B cell (primary cell): Measurements from ENCODE around the gene UBALD2. TPM values are rescaled to one million over a fixed set of nuclear protein-coding genes. Genes with fewer than 3 reads are reported as not detected.
"Not testable (repeated sequence)": the region's sequence is repeated elsewhere in the genome, so short reads cannot be mapped to it uniquely, and the experiment has no call there.

Experiments used
- ATAC-seq: fragments of 200-7000 bp; cut with Tn5 transposase; one replicate; pipeline ENCODE4 v1.10.0; 2021; ENCODE audit warnings: low read depth, mild to moderate bottlenecking, moderate number of reproducible peaks, moderate library complexity
- CTCF ChIA-PET: fragments of 350-600 bp; sonication (Branson Sonifier 250); formaldehyde crosslinking; loops from one replicate; lab custom pipeline; 2021; ENCODE audit warnings: antibody characterized with exemption, inconsistent platforms; lab: Charles Lee
- POLR2A ChIA-PET: fragments of 350-600 bp; sonication (Branson Sonifier 250); formaldehyde crosslinking; loops from one replicate; lab custom pipeline; 2021; ENCODE audit warnings: antibody characterized with exemption; lab: Charles Lee
- DNase-seq: peaks from one replicate; pipeline ENCODE4 v3.0.0; 2013
- H2AFZ ChIP-seq: 2 replicates; pipeline ENCODE4 v1.6.1; 2012; ENCODE audit warnings: mild to moderate bottlenecking, low read depth, low read length; ENCODE audit not compliant: insufficient read depth, poor library complexity, severe bottlenecking
- H3K27ac ChIP-seq, 2 donors: 1 replicate in 1 of 2; 2 replicates in 1 of 2; pipeline ENCODE4 v1.5.1; 2012 to 2013; ENCODE audit warnings: low read length in 2 of 2, mild to moderate bottlenecking in 2 of 2, moderate library complexity in 1 of 2
- H3K27me3 ChIP-seq, 4 experiments: fragments of 200-600 bp in 1 of 4; sonication (generic) in 1 of 4; replicated peaks in 1 of 4; 1 replicate in 2 of 4; 2 replicates in 2 of 4; pipeline versions ENCODE4 v1.6.1 to v1.7.0; 2013 to 2016; ENCODE audit warnings: low read length in 3 of 4, mild to moderate bottlenecking in 2 of 4, mixed read lengths in 1 of 4, moderate library complexity in 1 of 4; ENCODE audit not compliant: insufficient read depth in 4 of 4, control insufficient read depth in 3 of 4; ENCODE audit errors: control extremely low read depth in 1 of 4
- H3K36me3 ChIP-seq, 2 experiments: replicated peaks in 1 of 2; 1 replicate in 1 of 2; 2 replicates in 1 of 2; pipeline versions ENCODE4 v1.6.1 to v1.7.1; 2013; ENCODE audit warnings: low read length in 1 of 2; ENCODE audit not compliant: insufficient read depth in 2 of 2, control insufficient read depth in 1 of 2; ENCODE audit errors: control extremely low read depth in 1 of 2, extremely low read depth in 1 of 2
- H3K4me1 ChIP-seq, 2 donors: fragments of 200-600 bp in 1 of 2; sonication (generic) in 1 of 2; 1 replicate in 1 of 2; 2 replicates in 1 of 2; pipeline versions ENCODE4 v1.5.1 to v1.6.1; 2013 to 2017; ENCODE audit warnings: low read length in 2 of 2; ENCODE audit not compliant: control insufficient read depth in 2 of 2, insufficient read depth in 2 of 2
- H3K4me2 ChIP-seq: replicated peaks from 2 replicates; pipeline ENCODE3; 2012; ENCODE audit warnings: mild to moderate bottlenecking, low read depth, low read length; ENCODE audit not compliant: poor library complexity, severe bottlenecking
- H3K4me3 ChIP-seq, 5 experiments: fragments of 200-600 bp in 1 of 5; sonication (generic) in 1 of 5; 1 replicate in 3 of 5; 2 replicates in 2 of 5; pipeline versions ENCODE4 v1.5.1 to v1.7.0; 2011 to 2016; ENCODE audit warnings: low read length in 4 of 5, mild to moderate bottlenecking in 4 of 5, low read depth in 2 of 5, control low read depth in 1 of 5, moderate library complexity in 1 of 5; ENCODE audit not compliant: insufficient read depth in 1 of 5; ENCODE audit errors: control extremely low read depth in 1 of 5, extremely low read depth in 1 of 5
- H3K79me2 ChIP-seq: fragments of 200-600 bp; sonication (generic); one replicate; pipeline ENCODE4 v1.6.0; 2016; ENCODE audit warnings: low read length; ENCODE audit not compliant: control insufficient read depth, insufficient read depth
- H3K9ac ChIP-seq: fragments of 200-600 bp; sonication (generic); 2 replicates; pipeline ENCODE4 v1.6.1; 2017; ENCODE audit warnings: mild to moderate bottlenecking, low read length, moderate library complexity
- H3K9me3 ChIP-seq, 3 donors: one replicate each; pipeline versions ENCODE4 v1.6.1 to v1.7.1; 2013; ENCODE audit warnings: low read length in 2 of 3; ENCODE audit not compliant: control insufficient read depth in 2 of 3, insufficient read depth in 1 of 3; ENCODE audit errors: control extremely low read depth in 1 of 3
- H4K20me1 ChIP-seq: 2 replicates; pipeline ENCODE4 v1.6.0; 2012; ENCODE audit warnings: mild to moderate bottlenecking, low read length; ENCODE audit not compliant: insufficient read depth, control insufficient read depth, poor library complexity, severe bottlenecking
- H3K27ac Mint-ChIP-seq: one replicate; pipeline ENCODE4 v1.8.0; 2021; ENCODE audit warnings: mixed read lengths
- H3K27me3 Mint-ChIP-seq: one replicate; pipeline ENCODE4 v1.8.0; 2021; ENCODE audit warnings: mixed read lengths
- H3K4me1 Mint-ChIP-seq: one replicate; pipeline ENCODE4 v1.8.0; 2021; ENCODE audit warnings: mixed read lengths
- H3K4me3 Mint-ChIP-seq: one replicate; pipeline ENCODE4 v1.8.0; 2021; ENCODE audit warnings: mixed read lengths
- H3K9me3 Mint-ChIP-seq: one replicate; pipeline ENCODE4 v1.8.0; 2022; ENCODE audit warnings: mixed read lengths; ENCODE audit not compliant: insufficient read depth
- CTCF ChIP-seq: fragments of 200-600 bp; IDR thresholded peaks from one replicate; pipeline ENCODE4 v1.8.0; 2022; ENCODE audit warnings: antibody characterized with exemption, mild to moderate bottlenecking
- EZH2 ChIP-seq: IDR thresholded peaks from 2 replicates; pipeline ENCODE4 v1.6.1; 2012; ENCODE audit warnings: borderline replicate concordance, low read depth, mild to moderate bottlenecking, moderate library complexity, low read length; ENCODE audit not compliant: insufficient read depth, poor library complexity, severe bottlenecking
- WGBS: methylation state at CpG from one replicate; pipeline ENCODE4 v1.1.5; 2013; ENCODE audit warnings: missing lambda C conversion rate; ENCODE audit not compliant: insufficient coverage; 5-methylcytosine and 5-hydroxymethylcytosine counted together
- intact Hi-C: fragments of 100-400 bp; cut with micrococcal nuclease; formaldehyde crosslinking; loops from one replicate; pipeline ENCODE4 v1.10.0; 2022
- polyA plus RNA-seq: library from polyadenylated mRNA; depleted of rRNA; stranded (reverse); fragments of >200 nt; gene quantifications from 2 replicates; pipeline ENCODE4 v1.2.3, GENCODE V29; 2012
- total RNA-seq, 2 donors: library from RNA; stranded (reverse); fragments of 120-200 nt in 1 of 2; gene quantifications; 1 replicate in 1 of 2; 2 replicates in 1 of 2; pipeline versions ENCODE4 v1.2.3 to v1.2.4, GENCODE V29; 2013 to 2022

UBALD2 gene
- total and polyA plus RNA-seq, 2 donors (not counting 1 experiment from before 2014, with no cell fraction given): 78.9 to 155 TPM

GRCh38 chr17:76223802-76224201, 41.3 kb upstream of the UBALD2 start:
- Histone ChIP-seq H3K9ac (no peak overlapping the region), H3K9me3 (no peaks in the 10 kb centered on the region), H3K4me1 (no peaks in the 10 kb centered on the region), H3K27ac (no peak overlapping the region), H3K36me3 (no peaks in the 10 kb centered on the region), H3K4me2 (no peak overlapping the region), H3K79me2 (no peaks in the 10 kb centered on the region), H4K20me1 (no peaks in the 10 kb centered on the region), H3K4me3 (no peak overlapping the region), H3K27me3 (no peaks in the 10 kb centered on the region), H2AFZ (no peak overlapping the region)
- ChIA-PET CTCF (interaction anchor here (0.6 kb wide), 1 partner anchor 22 kb away, joined by 3 read pairs; no protein-coding TSS in a partner anchor), POLR2A (no interaction called here)
- intact Hi-C loops: no loop called here
- WGBS: no CpG with 5 or more reads among the region's 1 CpG
- Mint-ChIP-seq H3K27ac (no peak overlapping the region), H3K9me3 (no peaks in the 10 kb centered on the region), H3K4me1 (no peaks in the 10 kb centered on the region), H3K4me3 (no peak overlapping the region), H3K27me3 (peaks cover under 1% of the 10 kb centered on the region)
- TF ChIP-seq CTCF: no peak
- no peak for TF ChIP-seq EZH2
- ATAC-seq (no peak), DNase-seq (no peak)

- not testable (repeated sequence) for H3K27ac Mint-ChIP-seq, H3K9ac ChIP-seq
Observed at GRCh38 chr17:76225373-76226086, 39.6 kb upstream of the UBALD2 start.

GRCh38 chr17:76226749-76227148, 38.4 kb upstream of the UBALD2 start:
- CTCF ChIA-PET, intact Hi-C loops, H3K9ac ChIP-seq, DNase-seq, H3K4me3 ChIP-seq, H3K27me3 ChIP-seq, H4K20me1 ChIP-seq, H3K4me1 ChIP-seq, ATAC-seq, H2AFZ ChIP-seq, H3K9me3 ChIP-seq, H3K4me2 ChIP-seq, H3K79me2 ChIP-seq, POLR2A ChIA-PET, H3K4me1 Mint-ChIP-seq, H3K27ac ChIP-seq, H3K36me3 ChIP-seq, H3K27ac Mint-ChIP-seq, H3K9me3 Mint-ChIP-seq, H3K27me3 Mint-ChIP-seq, H3K4me3 Mint-ChIP-seq: not testable (repeated sequence)
- WGBS: 96% methylated on average over 14 of the region's 19 CpGs

More at GRCh38 chr17:76225373-76226086, 39.6 kb upstream of the UBALD2 start:
- ATAC-seq, H3K4me2 ChIP-seq, H3K9me3 ChIP-seq, H3K4me1 ChIP-seq, DNase-seq, H3K27me3 ChIP-seq, intact Hi-C loops, H3K4me3 Mint-ChIP-seq, H2AFZ ChIP-seq, H3K36me3 ChIP-seq, H3K79me2 ChIP-seq, H3K4me3 ChIP-seq, POLR2A ChIA-PET, H3K9me3 Mint-ChIP-seq, H4K20me1 ChIP-seq, H3K27ac ChIP-seq, H3K27me3 Mint-ChIP-seq, H3K4me1 Mint-ChIP-seq: not testable (repeated sequence)
- WGBS: 92% methylated on average over 1 of the region's 7 CpGs
- CTCF ChIA-PET: interaction anchor here (1.1 kb wide), 1 partner anchor 54 kb away, joined by 4 read pairs; no protein-coding TSS in a partner anchor
